HepG2 (cell line): ENCODE results near the gene SSC4D. TPM values are rescaled to one million over a fixed set of nuclear protein-coding genes. Genes with fewer than 3 reads are reported as not detected.
A peak's percentile ranks its signal among the peaks of the same experiment; 100 is the strongest.

Experiments used
- CREM ChIP-seq, 2 experiments: sonication (generic) in 1 of 2; formaldehyde crosslinking in 1 of 2; IDR thresholded peaks; 2 replicates each; pipeline versions ENCODE4 v1.4.0 to v1.6.1; 2016 to 2020; ENCODE audit warnings: antibody characterized with exemption in 1 of 2, mild to moderate bottlenecking in 1 of 2, missing genetic modification reagents in 1 of 2
- ETV5 ChIP-seq: IDR thresholded peaks from 2 replicates; pipeline ENCODE4 v1.6.1; 2018; ENCODE audit warnings: missing biosample characterization, missing genetic modification reagents, inconsistent platforms, borderline replicate concordance
- FOXK2 ChIP-seq: fragments of 450-650 bp; IDR thresholded peaks from 2 replicates; pipeline ENCODE4 v1.6.1; 2016
- HDAC2 ChIP-seq: sonication (generic); formaldehyde crosslinking; IDR thresholded peaks from 2 replicates; pipeline ENCODE4 v1.4.0; 2020; ENCODE audit warnings: missing genetic modification reagents
- HNRNPL ChIP-seq: fragments of 200-400 bp; formaldehyde crosslinking; IDR thresholded peaks from 2 replicates; pipeline ENCODE4 v1.6.1; 2017; ENCODE audit warnings: mild to moderate bottlenecking, low read depth, low read length
- MTF1 ChIP-seq: sonication (generic); formaldehyde crosslinking; IDR thresholded peaks from 2 replicates; pipeline ENCODE4 v1.5.0; 2020; ENCODE audit warnings: missing genetic modification reagents
- NONO ChIP-seq, 2 experiments: fragments of 450-650 bp in 1 of 2; sonication (generic) in 1 of 2; formaldehyde crosslinking in 1 of 2; IDR thresholded peaks in 1 of 2; conservative IDR thresholded peaks in 1 of 2; 2 replicates each; pipeline versions ENCODE4 v1.6.1 to v1.8.0; 2017 to 2022; ENCODE audit warnings: mild to moderate bottlenecking in 1 of 2, missing genetic modification reagents in 1 of 2, moderate library complexity in 1 of 2
- RFXAP ChIP-seq: sonication (generic); formaldehyde crosslinking; IDR thresholded peaks from 2 replicates; pipeline ENCODE4 v1.4.0; 2020; ENCODE audit warnings: missing genetic modification reagents, borderline replicate concordance
- RNF2 ChIP-seq: fragments of 450-650 bp; conservative IDR thresholded peaks from 2 replicates; pipeline ENCODE4 v1.6.1; 2016; ENCODE audit warnings: low read depth
- SCMH1 ChIP-seq: sonication (generic); formaldehyde crosslinking; IDR thresholded peaks from 2 replicates; pipeline ENCODE4 v1.9.0; 2021; ENCODE audit warnings: missing genetic modification reagents, mild to moderate bottlenecking, borderline replicate concordance
- SOX5 ChIP-seq: IDR thresholded peaks from 2 replicates; pipeline ENCODE4 v1.6.1; 2016; ENCODE audit warnings: borderline replicate concordance
- polyA plus RNA-seq, 8 experiments: library from polyadenylated mRNA; depleted of rRNA in 3 of 8; stranded (reverse) in 7 of 8; unstranded in 1 of 8; fragments of >200 nt; fragmentation: Illumina TruSeq in 4 of 8; extraction: Trizol in 4 of 8; gene quantifications; 2 replicates each; pipeline versions ENCODE4 v1.2.1 to v1.2.3, GENCODE V29; 2011 to 2016; ENCODE audit warnings: low read depth in 4 of 8, missing spikeins in 1 of 8, mixed read lengths in 1 of 8; ENCODE audit not compliant: insufficient read depth in 1 of 8
- total RNA-seq, 5 experiments: library from RNA; depleted of rRNA; stranded (reverse); fragments of >200 nt; fragmentation: Illumina TruSeq; extraction: Trizol; gene quantifications; 2 replicates each; pipeline ENCODE4 v1.2.3, GENCODE V29; 2016; ENCODE audit warnings: low read depth in 1 of 5
- TF ChIP-seq, protein P1 (sequence below): sonication (generic); formaldehyde crosslinking; IDR thresholded peaks from 2 replicates; pipeline ENCODE4 v1.9.0; 2021; ENCODE audit warnings: missing genetic modification reagents, mild to moderate bottlenecking, borderline replicate concordance
- TF ChIP-seq, protein P2 (sequence below): sonication (generic); formaldehyde crosslinking; IDR thresholded peaks from 2 replicates; pipeline ENCODE4 v1.4.0; 2020; ENCODE audit warnings: missing genetic modification reagents, borderline replicate concordance
- TF ChIP-seq, protein P3 (sequence below): sonication (generic); formaldehyde crosslinking; IDR thresholded peaks from 2 replicates; pipeline ENCODE4 v1.5.0; 2020; ENCODE audit warnings: missing genetic modification reagents
- TF ChIP-seq, protein P4 (sequence below): sonication (generic); formaldehyde crosslinking; conservative IDR thresholded peaks from 2 replicates; pipeline ENCODE4 v1.4.0; 2020; ENCODE audit warnings: mild to moderate bottlenecking, missing genetic modification reagents, moderate library complexity

SSC4D gene
- total and polyA plus RNA-seq, 2 of the 13 experiments (the other 11 are each of a cell fraction or from before 2014, with no cell fraction given), result 33.3 to 63.8 TPM

DNA sequence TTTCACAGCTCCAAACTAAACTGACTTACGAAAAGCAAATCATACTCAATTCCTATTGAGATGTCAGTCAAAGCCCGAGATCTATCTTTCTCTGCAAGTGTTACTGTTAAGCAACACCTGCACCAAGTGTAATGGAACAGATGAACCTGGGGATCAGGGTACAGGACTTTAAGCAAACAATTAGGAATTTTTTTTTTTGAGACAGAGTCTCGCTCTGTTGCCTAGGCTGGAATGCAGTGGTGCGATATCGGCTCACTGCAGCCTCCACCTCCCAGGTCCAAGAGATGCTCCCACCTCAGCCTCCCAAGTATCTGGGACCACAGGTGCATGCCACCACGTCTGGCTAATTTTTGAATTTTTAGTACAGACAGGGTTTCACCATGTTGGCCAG, 65.6 kb downstream of the SSC4D start (continued):
- TF ChIP-seq HNRNPL (no peak), ETV5 (no peak), RFXAP (CRISPR knock-in tag) (no peak), NONO (IDR thresholded peaks at IDR 0.05) (no peak), NONO (CRISPR knock-in tag; conservative IDR thresholded peaks at IDR 0.05) (peak; percentile 27; the same call in 1 of the 2 replicates), MTF1 (CRISPR knock-in tag) (no peak), RNF2 (no peak), SOX5 (CRISPR knock-in tag) (peak; percentile 18; the same call in 1 of the 2 replicates), SCMH1 (no peak), CREM (IDR thresholded peaks at IDR 0.05) (0 out of 2 replicates have a peak, but pooled peaks have one; percentile 24), CREM (CRISPR knock-in tag; IDR thresholded peaks at IDR 0.05) (no peak), FOXK2 (no peak), HDAC2 (peak; percentile 58; the same call in 1 of the 2 replicates)
- TF ChIP-seq, protein P1, sequence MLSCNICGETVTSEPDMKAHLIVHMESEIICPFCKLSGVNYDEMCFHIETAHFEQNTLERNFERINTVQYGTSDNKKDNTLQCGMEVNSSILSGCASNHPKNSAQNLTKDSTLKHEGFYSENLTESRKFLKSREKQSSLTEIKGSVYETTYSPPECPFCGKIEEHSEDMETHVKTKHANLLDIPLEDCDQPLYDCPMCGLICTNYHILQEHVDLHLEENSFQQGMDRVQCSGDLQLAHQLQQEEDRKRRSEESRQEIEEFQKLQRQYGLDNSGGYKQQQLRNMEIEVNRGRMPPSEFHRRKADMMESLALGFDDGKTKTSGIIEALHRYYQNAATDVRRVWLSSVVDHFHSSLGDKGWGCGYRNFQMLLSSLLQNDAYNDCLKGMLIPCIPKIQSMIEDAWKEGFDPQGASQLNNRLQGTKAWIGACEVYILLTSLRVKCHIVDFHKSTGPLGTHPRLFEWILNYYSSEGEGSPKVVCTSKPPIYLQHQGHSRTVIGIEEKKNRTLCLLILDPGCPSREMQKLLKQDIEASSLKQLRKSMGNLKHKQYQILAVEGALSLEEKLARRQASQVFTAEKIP (CRISPR knock-in tag), result no peak
- TF ChIP-seq, protein P2, sequence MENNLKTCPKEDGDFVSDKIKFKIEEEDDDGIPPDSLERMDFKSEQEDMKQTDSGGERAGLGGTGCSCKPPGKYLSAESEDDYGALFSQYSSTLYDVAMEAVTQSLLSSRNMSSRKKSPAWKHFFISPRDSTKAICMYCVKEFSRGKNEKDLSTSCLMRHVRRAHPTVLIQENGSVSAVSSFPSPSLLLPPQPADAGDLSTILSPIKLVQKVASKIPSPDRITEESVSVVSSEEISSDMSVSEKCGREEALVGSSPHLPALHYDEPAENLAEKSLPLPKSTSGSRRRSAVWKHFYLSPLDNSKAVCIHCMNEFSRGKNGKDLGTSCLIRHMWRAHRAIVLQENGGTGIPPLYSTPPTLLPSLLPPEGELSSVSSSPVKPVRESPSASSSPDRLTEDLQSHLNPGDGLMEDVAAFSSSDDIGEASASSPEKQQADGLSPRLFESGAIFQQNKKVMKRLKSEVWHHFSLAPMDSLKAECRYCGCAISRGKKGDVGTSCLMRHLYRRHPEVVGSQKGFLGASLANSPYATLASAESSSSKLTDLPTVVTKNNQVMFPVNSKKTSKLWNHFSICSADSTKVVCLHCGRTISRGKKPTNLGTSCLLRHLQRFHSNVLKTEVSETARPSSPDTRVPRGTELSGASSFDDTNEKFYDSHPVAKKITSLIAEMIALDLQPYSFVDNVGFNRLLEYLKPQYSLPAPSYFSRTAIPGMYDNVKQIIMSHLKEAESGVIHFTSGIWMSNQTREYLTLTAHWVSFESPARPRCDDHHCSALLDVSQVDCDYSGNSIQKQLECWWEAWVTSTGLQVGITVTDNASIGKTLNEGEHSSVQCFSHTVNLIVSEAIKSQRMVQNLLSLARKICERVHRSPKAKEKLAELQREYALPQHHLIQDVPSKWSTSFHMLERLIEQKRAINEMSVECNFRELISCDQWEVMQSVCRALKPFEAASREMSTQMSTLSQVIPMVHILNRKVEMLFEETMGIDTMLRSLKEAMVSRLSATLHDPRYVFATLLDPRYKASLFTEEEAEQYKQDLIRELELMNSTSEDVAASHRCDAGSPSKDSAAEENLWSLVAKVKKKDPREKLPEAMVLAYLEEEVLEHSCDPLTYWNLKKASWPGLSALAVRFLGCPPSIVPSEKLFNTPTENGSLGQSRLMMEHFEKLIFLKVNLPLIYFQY, result no peak
- TF ChIP-seq, protein P3, sequence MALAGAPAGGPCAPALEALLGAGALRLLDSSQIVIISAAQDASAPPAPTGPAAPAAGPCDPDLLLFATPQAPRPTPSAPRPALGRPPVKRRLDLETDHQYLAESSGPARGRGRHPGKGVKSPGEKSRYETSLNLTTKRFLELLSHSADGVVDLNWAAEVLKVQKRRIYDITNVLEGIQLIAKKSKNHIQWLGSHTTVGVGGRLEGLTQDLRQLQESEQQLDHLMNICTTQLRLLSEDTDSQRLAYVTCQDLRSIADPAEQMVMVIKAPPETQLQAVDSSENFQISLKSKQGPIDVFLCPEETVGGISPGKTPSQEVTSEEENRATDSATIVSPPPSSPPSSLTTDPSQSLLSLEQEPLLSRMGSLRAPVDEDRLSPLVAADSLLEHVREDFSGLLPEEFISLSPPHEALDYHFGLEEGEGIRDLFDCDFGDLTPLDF (CRISPR knock-in tag), result no peak
- TF ChIP-seq, protein P4, sequence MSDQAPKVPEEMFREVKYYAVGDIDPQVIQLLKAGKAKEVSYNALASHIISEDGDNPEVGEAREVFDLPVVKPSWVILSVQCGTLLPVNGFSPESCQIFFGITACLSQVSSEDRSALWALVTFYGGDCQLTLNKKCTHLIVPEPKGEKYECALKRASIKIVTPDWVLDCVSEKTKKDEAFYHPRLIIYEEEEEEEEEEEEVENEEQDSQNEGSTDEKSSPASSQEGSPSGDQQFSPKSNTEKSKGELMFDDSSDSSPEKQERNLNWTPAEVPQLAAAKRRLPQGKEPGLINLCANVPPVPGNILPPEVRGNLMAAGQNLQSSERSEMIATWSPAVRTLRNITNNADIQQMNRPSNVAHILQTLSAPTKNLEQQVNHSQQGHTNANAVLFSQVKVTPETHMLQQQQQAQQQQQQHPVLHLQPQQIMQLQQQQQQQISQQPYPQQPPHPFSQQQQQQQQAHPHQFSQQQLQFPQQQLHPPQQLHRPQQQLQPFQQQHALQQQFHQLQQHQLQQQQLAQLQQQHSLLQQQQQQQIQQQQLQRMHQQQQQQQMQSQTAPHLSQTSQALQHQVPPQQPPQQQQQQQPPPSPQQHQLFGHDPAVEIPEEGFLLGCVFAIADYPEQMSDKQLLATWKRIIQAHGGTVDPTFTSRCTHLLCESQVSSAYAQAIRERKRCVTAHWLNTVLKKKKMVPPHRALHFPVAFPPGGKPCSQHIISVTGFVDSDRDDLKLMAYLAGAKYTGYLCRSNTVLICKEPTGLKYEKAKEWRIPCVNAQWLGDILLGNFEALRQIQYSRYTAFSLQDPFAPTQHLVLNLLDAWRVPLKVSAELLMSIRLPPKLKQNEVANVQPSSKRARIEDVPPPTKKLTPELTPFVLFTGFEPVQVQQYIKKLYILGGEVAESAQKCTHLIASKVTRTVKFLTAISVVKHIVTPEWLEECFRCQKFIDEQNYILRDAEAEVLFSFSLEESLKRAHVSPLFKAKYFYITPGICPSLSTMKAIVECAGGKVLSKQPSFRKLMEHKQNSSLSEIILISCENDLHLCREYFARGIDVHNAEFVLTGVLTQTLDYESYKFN (CRISPR knock-in tag), result peak; percentile 75
